Testis (tissue), 2 donors: ENCODE data around the gene L1CAM.

Experiments
- CTCF ChIP-seq, 3 experiments: fragments of 450-650 bp in 2 of 3; fragments of 200-600 bp in 1 of 3; sonication (generic) in 1 of 3; IDR thresholded peaks; one replicate each; pipeline ENCODE4 v1.5.1; 2016 to 2019; ENCODE audit warnings: antibody characterized with exemption in 3 of 3, mild to moderate bottlenecking in 2 of 3, moderate library complexity in 1 of 3
- POLR2A ChIP-seq: fragments of 450-650 bp; IDR thresholded peaks from one replicate; pipeline ENCODE4 v1.6.1; 2017; ENCODE audit warnings: antibody characterized with exemption, mild to moderate bottlenecking, moderate library complexity

- TF ChIP-seq CTCF (IDR thresholded peaks at IDR 0.05) (no peak), POLR2A (no peak)
Measured at GRCh38 chrX:153926552-153926857, 40.5 kb upstream of the L1CAM start.
